ENCODE measurements around the gene EIF1.

GRCh38 chr17:41678907-41679739 is 9.6 kb upstream of the EIF1 start:
- no peak for TF ChIP-seq CTCF (IDR thresholded peaks at IDR 0.05)
- TF ChIP-seq POLR2A (IDR thresholded peaks at IDR 0.05): no peak
